PFSK-1 (cell line): Measurements from ENCODE around the gene SLC35B4.

ENCODE experiments used
- FOXP2 ChIP-seq: optimal IDR thresholded peaks from 2 replicates; pipeline ENCODE3; 2011; ENCODE audit warnings: borderline replicate concordance, control low read depth, inconsistent platforms; ENCODE audit not compliant: insufficient read depth; ENCODE audit errors: extremely low read length, extremely low read depth
- SIN3A ChIP-seq: IDR thresholded peaks from 2 replicates; pipeline ENCODE4 v1.6.1; 2012; ENCODE audit warnings: mild to moderate bottlenecking, low read length, moderate library complexity, borderline replicate concordance; ENCODE audit not compliant: insufficient read depth
- TAF1 ChIP-seq: IDR thresholded peaks from 2 replicates; pipeline ENCODE4 v1.6.1; 2012; ENCODE audit warnings: low read length, control low read depth, borderline replicate concordance; ENCODE audit not compliant: insufficient read depth

DNA sequence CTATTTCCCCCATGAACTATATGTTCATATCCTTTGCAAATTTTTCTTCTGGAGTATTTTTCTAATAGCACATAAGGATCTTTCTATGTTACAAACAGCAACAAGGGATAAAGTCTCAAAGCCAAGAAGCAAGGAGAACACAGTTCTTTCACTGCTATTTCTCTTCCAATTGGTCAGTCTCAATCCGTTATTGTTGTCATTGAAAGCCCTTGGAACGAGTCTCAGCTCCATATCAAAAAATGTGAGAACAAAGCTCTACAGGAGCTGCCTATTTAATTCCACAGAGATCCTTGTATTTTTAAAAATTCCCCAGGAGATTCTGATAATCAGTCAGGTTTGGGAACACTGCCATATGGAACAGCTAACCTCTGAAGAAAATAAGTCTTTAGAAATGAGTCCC, 15.7 kb downstream of the SLC35B4 start:
- no peak for TF ChIP-seq TAF1
- no peak for TF ChIP-seq FOXP2
- no peak for TF ChIP-seq SIN3A
